Ecto neural progenitor cell (in vitro differentiated cells): Measurements from ENCODE around the gene GTF2IRD1.
A peak's percentile ranks its signal among the peaks of the same experiment; 100 is the strongest.
"Not testable (repeated sequence)": the region's sequence is repeated elsewhere in the genome, so short reads cannot be mapped to it uniquely, and the experiment has no call there.

Source experiments
- DNase-seq: peaks from one replicate; pipeline ENCODE4 v3.0.0-alpha.2; 2018; ENCODE audit warnings: low spot score

GTF2IRD1 gene

GRCh38 chr7:74515276-74515675 is 61.6 kb downstream of the GTF2IRD1 start:
- no peak for DNase-seq

GRCh38 chr7:74516214-74516613 is 62.5 kb downstream of the GTF2IRD1 start:
- no peak for DNase-seq

GRCh38 chr7:74518041-74518440 is 64.3 kb downstream of the GTF2IRD1 start:
- DNase-seq, result no peak

GRCh38 chr7:74518654-74519053 is 64.9 kb downstream of the GTF2IRD1 start:
- DNase-seq, result no peak

- no peak for DNase-seq
Measured at GRCh38 chr7:74519395-74519794, 65.7 kb downstream of the GTF2IRD1 start.

- DNase-seq, result no peak
Measured at GRCh38 chr7:74521855-74522254, 68.1 kb downstream of the GTF2IRD1 start.

- no peak for DNase-seq
Measured at GRCh38 chr7:74522281-74522905, 68.7 kb downstream of the GTF2IRD1 start.

- no peak for DNase-seq
Measured at GRCh38 chr7:74523015-74523414, 69.3 kb downstream of the GTF2IRD1 start.

GRCh38 chr7:74525140-74525539 is 71.4 kb downstream of the GTF2IRD1 start:
- DNase-seq, result no peak

- DNase-seq, result no peak
Measured at GRCh38 chr7:74525881-74526280, 72.2 kb downstream of the GTF2IRD1 start.

- no peak for DNase-seq
Measured at GRCh38 chr7:74526780-74527179, 73.1 kb downstream of the GTF2IRD1 start.

- DNase-seq, result no peak
Measured at GRCh38 chr7:74527842-74528241, 74.1 kb downstream of the GTF2IRD1 start.

GRCh38 chr7:74528773-74529172 is 75.1 kb downstream of the GTF2IRD1 start:
- DNase-seq, result not testable (repeated sequence)

GRCh38 chr7:74535951-74536356 is 82.2 kb downstream of the GTF2IRD1 start:
- DNase-seq, result no peak

GRCh38 chr7:74541937-74542336 is 88.2 kb downstream of the GTF2IRD1 start:
- DNase-seq, result not testable (repeated sequence)

- no peak for DNase-seq
Measured at GRCh38 chr7:74542558-74543117, 88.9 kb downstream of the GTF2IRD1 start.

- peak; percentile 55 for DNase-seq
Measured at GRCh38 chr7:74544706-74545469, 91.2 kb downstream of the GTF2IRD1 start.

GRCh38 chr7:74545921-74546320 is 92.2 kb downstream of the GTF2IRD1 start:
- DNase-seq, result no peak

- not testable (repeated sequence) for DNase-seq
Measured at GRCh38 chr7:74553596-74554012, 99.9 kb downstream of the GTF2IRD1 start.

- no peak for DNase-seq
Measured at GRCh38 chr7:74554178-74554577, 100.5 kb downstream of the GTF2IRD1 start.

GRCh38 chr7:74560086-74560719 is 106.5 kb downstream of the GTF2IRD1 start:
- DNase-seq, result no peak

GRCh38 chr7:74561898-74562613 is 108.3 kb downstream of the GTF2IRD1 start:
- no peak for DNase-seq
